Naive thymus-derived CD4-positive, alpha-beta T cell (primary cell): ENCODE measurements around the gene DCTN3. TPM values are rescaled to one million over a fixed set of nuclear protein-coding genes. Genes with fewer than 3 reads are reported as not detected.

Experiments
- ATAC-seq: fragments of 150-1000 bp; cut with Tn5 transposase; 2 replicates; pipeline ENCODE4 v1.10.0; 2021; ENCODE audit warnings: mild to moderate bottlenecking, moderate library complexity
- CTCF ChIA-PET: fragments of 350-600 bp; sonication (Branson Sonifier 250); formaldehyde crosslinking; loops from one replicate; lab custom pipeline; 2021; ENCODE audit warnings: antibody characterized with exemption; lab: Charles Lee
- POLR2A ChIA-PET: fragments of 350-600 bp; sonication (Branson Sonifier 250); formaldehyde crosslinking; loops from one replicate; lab custom pipeline; 2021; ENCODE audit warnings: antibody characterized with exemption, inconsistent platforms; lab: Charles Lee
- DNase-seq, 9 donors: peaks; one replicate each; pipeline versions ENCODE4 v3.0.0 to v3.0.0-alpha.2; 2020 to 2022; ENCODE audit warnings: mixed read lengths in 1 of 9
- H3K27ac ChIP-seq: one replicate; pipeline ENCODE4 v1.7.0; 2013; ENCODE audit warnings: mild to moderate bottlenecking, low read depth, low read length, moderate library complexity
- H3K27me3 ChIP-seq, 2 donors: one replicate each; pipeline ENCODE4 v1.7.0; 2013; ENCODE audit warnings: low read length in 2 of 2, mild to moderate bottlenecking in 2 of 2, moderate library complexity in 2 of 2; ENCODE audit not compliant: control insufficient read depth in 2 of 2, insufficient read depth in 2 of 2
- H3K36me3 ChIP-seq, 3 experiments: 1 replicate in 2 of 3; 2 replicates in 1 of 3; pipeline ENCODE4 v1.7.0; 2013; ENCODE audit warnings: low read length in 3 of 3, mild to moderate bottlenecking in 3 of 3, moderate library complexity in 1 of 3; ENCODE audit not compliant: insufficient read depth in 3 of 3, control insufficient read depth in 2 of 3
- H3K4me1 ChIP-seq, 2 donors: one replicate each; pipeline ENCODE4 v1.7.0; 2013; ENCODE audit warnings: low read length in 2 of 2, mild to moderate bottlenecking in 2 of 2, moderate library complexity in 1 of 2; ENCODE audit not compliant: control insufficient read depth in 2 of 2, insufficient read depth in 2 of 2
- H3K4me3 ChIP-seq: 2 replicates; pipeline ENCODE4 v1.7.0; 2013; ENCODE audit warnings: mild to moderate bottlenecking, low read length
- H3K9me3 ChIP-seq, 3 experiments: 1 replicate in 2 of 3; 2 replicates in 1 of 3; pipeline ENCODE4 v1.7.0; 2013; ENCODE audit warnings: low read length in 3 of 3; ENCODE audit not compliant: control insufficient read depth in 2 of 3
- H3K27ac Mint-ChIP-seq, 9 donors: one replicate each; pipeline ENCODE4 v1.8.0; 2020 to 2022; ENCODE audit warnings: mixed read lengths in 9 of 9, mild to moderate bottlenecking in 8 of 9, moderate library complexity in 5 of 9, inconsistent platforms in 2 of 9
- H3K27me3 Mint-ChIP-seq, 5 donors: one replicate each; pipeline ENCODE4 v1.8.0; 2021 to 2022; ENCODE audit warnings: mixed read lengths in 5 of 5, mild to moderate bottlenecking in 1 of 5
- H3K36me3 Mint-ChIP-seq, 5 donors: one replicate each; pipeline ENCODE4 v1.8.0; 2020 to 2022; ENCODE audit warnings: mixed read lengths in 5 of 5, mild to moderate bottlenecking in 3 of 5, inconsistent platforms in 1 of 5
- H3K4me1 Mint-ChIP-seq, 7 donors: one replicate each; pipeline ENCODE4 v1.8.0; 2020 to 2022; ENCODE audit warnings: mixed read lengths in 7 of 7, mild to moderate bottlenecking in 3 of 7, inconsistent platforms in 1 of 7
- H3K4me3 Mint-ChIP-seq, 10 donors: one replicate each; pipeline ENCODE4 v1.8.0; 2020 to 2022; ENCODE audit warnings: mild to moderate bottlenecking in 10 of 10, mixed read lengths in 10 of 10, moderate library complexity in 6 of 10, inconsistent platforms in 2 of 10
- H3K9me3 Mint-ChIP-seq, 11 donors: one replicate each; pipeline ENCODE4 v1.8.0; 2020 to 2022; ENCODE audit warnings: mixed read lengths in 11 of 11, mild to moderate bottlenecking in 4 of 11, inconsistent platforms in 1 of 11, moderate library complexity in 1 of 11
- intact Hi-C, 2 donors: fragments of 100-400 bp; cut with micrococcal nuclease; formaldehyde crosslinking; loops; one replicate each; pipeline ENCODE4 v1.15.1; 2023
- polyA plus RNA-seq, 2 donors: library from polyadenylated mRNA; unstranded; fragments of 300-500 nt; fragmentation: Illumina TruSeq; gene quantifications; one replicate each; pipeline ENCODE4 v1.2.3, GENCODE V29; 2021
- total RNA-seq, 6 experiments: library from RNA in 5 of 6; stranded (reverse) in 5 of 6; gene quantifications; 1 replicate in 5 of 6; 2 replicates in 1 of 6; pipeline ENCODE4 v1.2.3 and lab custom pipeline; 2021 to 2026

The DCTN3 gene
- total and polyA plus RNA-seq, 7 experiments from 2014 or later = 55.6 to 129 (median 77.3) TPM

GRCh38 chr9:34627716-34628655 lies 7.7 kb upstream of the DCTN3 start:
- peaks cover 9 to 26% of the 10 kb centered on the region in 2 donors for H3K4me1 ChIP-seq
- Mint-ChIP-seq H3K9me3 (peaks cover 0 to 2% (median 0%) of the 10 kb centered on the region in 11 donors), H3K27ac (peak overlapping the region in 5 of 9 donors; percentile 26 to 69 (median 60)), H3K4me3 (peak overlapping the region; percentile 75 to 96 (median 88)), H3K27me3 (peaks cover 44 to 73% (median 63%) of the 10 kb centered on the region in 5 donors), H3K36me3 (peaks cover 0 to 7% (median 4%) of the 10 kb centered on the region in 5 donors), H3K4me1 (peaks cover 16 to 41% (median 24%) of the 10 kb centered on the region in 7 donors)
- H3K27ac ChIP-seq = no peak overlapping the region
- POLR2A ChIA-PET = interaction anchor here (0.8 to 2.7 kb wide), 2 partner anchors 9 to 14 kb away, joined by 3 to 6 read pairs; partner anchors contain the start of gene SIGMAR1
- H3K36me3 ChIP-seq = no peaks in the 10 kb centered on the region
- intact Hi-C loops = no loop called here
- ATAC-seq (no peak), DNase-seq (no peak)
- CTCF ChIA-PET = no interaction called here
- no peaks in the 10 kb centered on the region for H3K9me3 ChIP-seq
- peaks cover 15 to 51% of the 10 kb centered on the region in 2 donors for H3K27me3 ChIP-seq
- peak overlapping the region; percentile 51 for H3K4me3 ChIP-seq

DNA sequence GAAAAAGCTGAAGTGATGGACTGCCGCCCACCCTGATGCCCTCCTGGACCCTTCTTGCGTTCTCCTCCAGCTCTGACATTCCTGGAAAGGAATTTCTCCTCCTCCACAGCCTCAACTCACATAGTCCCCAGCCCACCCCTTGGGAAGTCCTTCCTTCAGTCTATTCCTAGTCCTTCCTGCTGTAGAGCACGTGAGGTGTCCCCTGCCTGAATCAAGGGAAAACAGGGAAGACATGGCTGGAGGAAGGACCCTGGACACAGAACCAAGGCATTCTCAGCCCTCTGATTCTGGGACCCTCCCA lies 4.8 kb upstream of the DCTN3 start:
- Histone ChIP-seq H3K4me3 (no peak overlapping the region), H3K27ac (no peak overlapping the region), H3K9me3 (no peaks in the 10 kb centered on the region), H3K36me3 (no peaks in the 10 kb centered on the region), H3K4me1 (peaks cover 14 to 33% of the 10 kb centered on the region in 2 donors), H3K27me3 (peaks cover 15 to 65% of the 10 kb centered on the region in 2 donors)
- CTCF ChIA-PET = interaction anchor here (0.6 to 1.8 kb wide), 3 partner anchors 10 to 56 kb away, joined by 3 to 5 read pairs (median 5); partner anchors contain the start of gene RPP25L
- peaks cover 0 to 2% (median 0%) of the 10 kb centered on the region in 11 donors for H3K9me3 Mint-ChIP-seq
- POLR2A ChIA-PET = interaction anchor here (0.8 to 7.3 kb wide), 2 partner anchors 10 to 11 kb away, joined by 3 to 99 read pairs; partner anchors contain the start of gene SIGMAR1
- intact Hi-C loops = no loop called here
- H3K4me1 Mint-ChIP-seq = peaks cover 22 to 49% (median 31%) of the 10 kb centered on the region in 7 donors
- peak overlapping the region in 1 of 10 donors; percentile 11 for H3K4me3 Mint-ChIP-seq
- no peak for ATAC-seq
- H3K27me3 Mint-ChIP-seq = peaks cover 59 to 85% (median 72%) of the 10 kb centered on the region in 5 donors
- no peak overlapping the region for H3K27ac Mint-ChIP-seq
- DNase-seq = no peak
- peaks cover 0 to 5% (median 4%) of the 10 kb centered on the region in 5 donors for H3K36me3 Mint-ChIP-seq

DNA sequence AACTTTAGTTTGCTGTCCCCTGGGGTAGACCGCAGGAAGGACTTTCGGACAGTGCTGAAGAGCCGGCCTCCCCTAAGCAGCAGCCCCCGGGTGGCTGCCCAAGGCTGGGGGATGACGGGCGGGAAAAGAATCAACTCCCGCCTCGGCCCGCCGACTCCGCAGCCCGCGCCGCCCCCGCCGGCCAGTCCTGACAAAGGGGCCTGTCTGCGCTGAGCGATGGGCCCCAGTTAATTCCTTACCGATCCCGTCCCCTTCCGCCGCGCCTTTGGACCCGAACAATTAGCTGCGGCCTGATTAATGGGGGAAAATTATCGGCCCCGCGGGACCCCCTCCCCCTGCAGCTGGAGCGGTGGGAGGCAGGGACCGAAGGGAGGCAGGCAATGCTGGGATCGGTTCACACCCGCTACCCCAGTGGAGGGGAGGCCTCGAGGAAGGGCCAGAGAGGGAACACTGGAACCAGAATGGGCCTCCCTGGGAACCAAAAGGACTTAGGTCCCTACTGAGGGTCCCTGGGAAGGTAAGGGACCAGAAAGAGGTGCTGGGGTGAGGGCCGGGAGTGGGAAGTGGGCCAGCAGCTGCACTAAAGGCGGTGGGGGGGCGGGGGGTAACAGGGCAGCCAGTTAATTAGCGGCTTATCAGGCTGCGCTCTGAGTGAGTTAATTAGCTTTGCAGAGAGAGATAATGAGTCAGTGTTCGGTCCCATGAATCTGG lies 4.3 kb upstream of the DCTN3 start:
- peaks cover 0 to 5% (median 4%) of the 10 kb centered on the region in 5 donors for H3K36me3 Mint-ChIP-seq
- ATAC-seq = no peak
- no peak overlapping the region for H3K27ac ChIP-seq
- H3K4me3 Mint-ChIP-seq = peak overlapping the region in 3 of 10 donors; percentile 11 to 62 (median 56)
- ChIA-PET POLR2A (interaction anchor here (0.8 to 7.3 kb wide), 2 partner anchors 10 to 12 kb away, joined by 3 to 99 read pairs; partner anchors contain the start of gene SIGMAR1), CTCF (interaction anchor here (0.6 to 1.8 kb wide), 3 partner anchors 9 to 56 kb away, joined by 3 to 5 read pairs (median 4); partner anchors contain the start of gene RPP25L)
- peaks cover 17 to 36% of the 10 kb centered on the region in 2 donors for H3K4me1 ChIP-seq
- H3K4me1 Mint-ChIP-seq = peaks cover 25 to 50% (median 36%) of the 10 kb centered on the region in 7 donors
- H3K27me3 Mint-ChIP-seq = peaks cover 56 to 80% (median 67%) of the 10 kb centered on the region in 5 donors
- intact Hi-C loops = no loop called here
- no peak overlapping the region for H3K4me3 ChIP-seq
- H3K36me3 ChIP-seq = no peaks in the 10 kb centered on the region
- no peak overlapping the region for H3K27ac Mint-ChIP-seq
- H3K9me3 Mint-ChIP-seq = peaks cover 0 to 2% (median 0%) of the 10 kb centered on the region in 11 donors
- H3K9me3 ChIP-seq = no peaks in the 10 kb centered on the region
- H3K27me3 ChIP-seq = peaks cover 15 to 65% of the 10 kb centered on the region in 2 donors
- DNase-seq = no peak

GRCh38 chr9:34623374-34624235 lies 3.3 kb upstream of the DCTN3 start:
- ATAC-seq (no peak), DNase-seq (peak in 1 of 9 donors; percentile 17)
- CTCF ChIA-PET = interaction anchor here (1.2 to 4.3 kb wide), 2 partner anchors 10 to 11 kb away, joined by 4 to 33 read pairs; no protein-coding TSS in a partner anchor
- intact Hi-C loops = no loop called here
- Histone ChIP-seq H3K27me3 (peaks cover 15 to 59% of the 10 kb centered on the region in 2 donors), H3K4me1 (peaks cover 17 to 39% of the 10 kb centered on the region in 2 donors), H3K4me3 (no peak overlapping the region), H3K27ac (no peak overlapping the region), H3K36me3 (peaks cover 0 to 4% (median 0%) of the 10 kb centered on the region in 3 experiments), H3K9me3 (no peaks in the 10 kb centered on the region)
- Mint-ChIP-seq H3K27ac (no peak overlapping the region), H3K4me3 (peak overlapping the region; percentile 9 to 78 (median 58)), H3K36me3 (peaks cover 0 to 4% (median 2%) of the 10 kb centered on the region in 5 donors), H3K9me3 (peaks cover 0 to 2% (median 0%) of the 10 kb centered on the region in 11 donors), H3K27me3 (peaks cover 48 to 72% (median 58%) of the 10 kb centered on the region in 5 donors), H3K4me1 (peaks cover 29 to 52% (median 39%) of the 10 kb centered on the region in 7 donors)
- POLR2A ChIA-PET = interaction anchor here (0.7 to 7.3 kb wide), 3 partner anchors 13 to 37 kb away, joined by 4 to 99 read pairs (median 4); partner anchors contain the start of genes GALT and SIGMAR1

GRCh38 chr9:34615132-34615531 lies 5.2 kb downstream of the DCTN3 start:
- peaks cover 0 to 1% (median 0%) of the 10 kb centered on the region in 11 donors for H3K9me3 Mint-ChIP-seq
- no peaks in the 10 kb centered on the region for H3K9me3 ChIP-seq
- ChIA-PET POLR2A (interaction anchor here (0.8 to 2.2 kb wide), 2 partner anchors 10 to 14 kb away, joined by 3 to 6 read pairs; partner anchors contain the start of gene ARID3C), CTCF (interaction anchor here (1.0 to 7.5 kb wide), 3 partner anchors 11 to 20 kb away, joined by 3 to 98 read pairs (median 6); partner anchors contain the start of gene SIGMAR1)
- no peak overlapping the region for H3K27ac ChIP-seq
- peaks cover 0 to 53% (median 0%) of the 10 kb centered on the region in 3 experiments for H3K36me3 ChIP-seq
- peaks cover 20 to 39% (median 35%) of the 10 kb centered on the region in 7 donors for H3K4me1 Mint-ChIP-seq
- H3K36me3 Mint-ChIP-seq = peaks cover 7 to 30% (median 11%) of the 10 kb centered on the region in 5 donors
- peaks cover 17 to 29% of the 10 kb centered on the region in 2 donors for H3K4me1 ChIP-seq
- no peak for DNase-seq
- H3K27me3 Mint-ChIP-seq = no peaks in the 10 kb centered on the region
- H3K27me3 ChIP-seq = no peaks in the 10 kb centered on the region
- no peak overlapping the region for H3K4me3 ChIP-seq
- no peak for ATAC-seq
- no peak overlapping the region for H3K27ac Mint-ChIP-seq
- no peak overlapping the region for H3K4me3 Mint-ChIP-seq
- intact Hi-C loops = loop anchor here in 1 of 2 donors (10.0 kb wide), 2 partner anchors 370 to 440 kb away; partner anchors contain the start of genes DNAJB5 and UBAP1
